ENCODE measurements around the gene SIGLEC15. TPM values are rescaled to one million over a fixed set of nuclear protein-coding genes. Genes with fewer than 3 reads are reported as not detected.
A peak's percentile ranks its signal among the peaks of the same experiment; 100 is the strongest.
"Not testable (repeated sequence)": the region's sequence is repeated elsewhere in the genome, so short reads cannot be mapped to it uniquely, and the experiment has no call there.

The SIGLEC15 gene
- total RNA-seq, 1 experiment from 2014 or later, result not detected

DNA sequence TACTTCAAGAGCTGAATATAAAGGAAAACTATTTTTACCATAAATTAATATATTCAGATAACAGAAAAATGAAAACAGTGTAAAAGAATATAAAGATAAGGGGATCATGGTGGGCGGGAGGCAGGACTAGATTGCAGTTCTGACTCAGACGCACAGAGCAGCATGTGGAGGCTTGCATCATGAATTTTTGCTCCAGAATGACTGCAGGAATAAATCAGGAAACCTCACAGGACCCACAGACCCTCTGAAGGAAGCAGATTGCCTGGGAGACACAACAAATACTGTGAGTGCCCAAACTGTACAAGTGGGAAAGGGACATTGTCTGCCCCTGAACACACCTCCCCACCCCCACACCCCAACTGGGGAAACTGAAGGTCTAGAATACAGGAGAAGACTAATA is 19.2 kb upstream of the SIGLEC15 start:
- H3K4me1 ChIP-seq (ENCODE audit: control insufficient read depth in 1 of 2, insufficient read depth in 2 of 2, low read length in 2 of 2), result peaks cover 14 to 52% of the 10 kb centered on the region in 2 experiments; a peak in 3 of 4 replicates
- H3K4me3 ChIP-seq (replicated peaks in 1 of 2; ENCODE audit: low read depth in 1 of 2, low read length in 2 of 2), result no peak overlapping the region
- peaks cover 0 to 4% of the 10 kb centered on the region in 2 experiments; a peak in 1 of 4 replicates for H3K9me3 ChIP-seq (ENCODE audit: control insufficient read depth in 1 of 2, insufficient read depth in 1 of 2, low read depth in 1 of 2, low read length in 2 of 2)
- no peak for ATAC-seq
- no peaks in the 10 kb centered on the region for H3K27me3 ChIP-seq (ENCODE audit: insufficient read depth, low read length)
- RAD21 ChIA-PET (ENCODE audit: low non-redundant PET in 1 of 2, low total read pairs in 2 of 2, uncharacterized antibody in 2 of 2, unreplicated experiment in 2 of 2), result no interaction called here
- DNase-seq (ENCODE audit: low read depth, low spot score), result no peak
- peaks cover 0 to 5% of the 10 kb centered on the region in 2 experiments; a peak in 1 of 4 replicates for H3K36me3 ChIP-seq (ENCODE audit: control insufficient read depth in 1 of 2, insufficient read depth in 2 of 2, low read length in 2 of 2)
- H2AFZ ChIP-seq (ENCODE audit: low read depth, low read length, poor library complexity, severe bottlenecking), result peak overlapping the region; percentile 26
- intact Hi-C loops (cut with micrococcal nuclease), result no loop called here
- no peaks in the 10 kb centered on the region for H3K79me2 ChIP-seq (ENCODE audit: insufficient read depth, low read length)
- no peak for TF ChIP-seq ZFX (IDR thresholded peaks at IDR 0.05)
- TF ChIP-seq, protein P1, sequence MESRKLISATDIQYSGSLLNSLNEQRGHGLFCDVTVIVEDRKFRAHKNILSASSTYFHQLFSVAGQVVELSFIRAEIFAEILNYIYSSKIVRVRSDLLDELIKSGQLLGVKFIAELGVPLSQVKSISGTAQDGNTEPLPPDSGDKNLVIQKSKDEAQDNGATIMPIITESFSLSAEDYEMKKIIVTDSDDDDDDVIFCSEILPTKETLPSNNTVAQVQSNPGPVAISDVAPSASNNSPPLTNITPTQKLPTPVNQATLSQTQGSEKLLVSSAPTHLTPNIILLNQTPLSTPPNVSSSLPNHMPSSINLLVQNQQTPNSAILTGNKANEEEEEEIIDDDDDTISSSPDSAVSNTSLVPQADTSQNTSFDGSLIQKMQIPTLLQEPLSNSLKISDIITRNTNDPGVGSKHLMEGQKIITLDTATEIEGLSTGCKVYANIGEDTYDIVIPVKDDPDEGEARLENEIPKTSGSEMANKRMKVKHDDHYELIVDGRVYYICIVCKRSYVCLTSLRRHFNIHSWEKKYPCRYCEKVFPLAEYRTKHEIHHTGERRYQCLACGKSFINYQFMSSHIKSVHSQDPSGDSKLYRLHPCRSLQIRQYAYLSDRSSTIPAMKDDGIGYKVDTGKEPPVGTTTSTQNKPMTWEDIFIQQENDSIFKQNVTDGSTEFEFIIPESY (IDR thresholded peaks at IDR 0.05; ENCODE audit: extremely low read depth, insufficient replicate concordance, low read length), result no peak
- no peak for TF ChIP-seq JUND (IDR thresholded peaks at IDR 0.05)
- TF ChIP-seq FOSL1 (IDR thresholded peaks at IDR 0.05; ENCODE audit: low read depth), result no peak
- no peak for TF ChIP-seq POLR2AphosphoS5 (IDR thresholded peaks at IDR 0.05; ENCODE audit: low read depth, low read length)
- CTCF ChIA-PET, result no interaction called here
- H3K9ac ChIP-seq (ENCODE audit: low read length), result no peak overlapping the region
- no peak overlapping the region for H3K4me2 ChIP-seq (ENCODE audit: low read length)
- no peak overlapping the region for H3K27ac ChIP-seq (ENCODE audit: low read depth, low read length)
- no TSS peak for BruUV-seq (replicated peaks)
- H4K20me1 ChIP-seq (ENCODE audit: insufficient read depth), result no peaks in the 10 kb centered on the region
- no peaks in the 10 kb centered on the region for H3K9me2 ChIP-seq (ENCODE audit: insufficient read depth)
- POLR2A ChIA-PET, result interaction anchor here (0.5 kb wide), 1 partner anchor 1465 kb away, joined by 4 read pairs; no protein-coding TSS in a partner anchor

DNA sequence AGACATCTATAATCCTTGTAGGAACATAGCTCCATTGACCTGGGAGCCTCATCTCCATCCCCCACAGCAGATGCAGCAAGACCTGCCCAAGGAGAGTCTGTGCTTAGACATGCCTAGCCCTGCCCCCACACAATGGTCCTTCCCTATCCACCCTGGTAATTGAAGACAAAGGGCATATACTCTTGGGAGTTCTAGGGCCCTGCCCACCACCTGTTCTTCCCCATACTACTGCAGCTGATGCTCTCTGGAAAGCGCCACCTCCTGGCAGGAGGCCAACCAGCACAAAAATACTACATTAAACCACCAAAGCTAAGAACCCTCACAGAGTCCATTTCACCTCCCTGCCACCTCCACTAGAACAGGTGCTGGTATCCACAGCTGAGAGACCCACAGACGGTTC is 18.3 kb upstream of the SIGLEC15 start:
- intact Hi-C loops (cut with micrococcal nuclease); H3K27ac ChIP-seq (ENCODE audit: low read depth, low read length): not testable (repeated sequence)

DNA sequence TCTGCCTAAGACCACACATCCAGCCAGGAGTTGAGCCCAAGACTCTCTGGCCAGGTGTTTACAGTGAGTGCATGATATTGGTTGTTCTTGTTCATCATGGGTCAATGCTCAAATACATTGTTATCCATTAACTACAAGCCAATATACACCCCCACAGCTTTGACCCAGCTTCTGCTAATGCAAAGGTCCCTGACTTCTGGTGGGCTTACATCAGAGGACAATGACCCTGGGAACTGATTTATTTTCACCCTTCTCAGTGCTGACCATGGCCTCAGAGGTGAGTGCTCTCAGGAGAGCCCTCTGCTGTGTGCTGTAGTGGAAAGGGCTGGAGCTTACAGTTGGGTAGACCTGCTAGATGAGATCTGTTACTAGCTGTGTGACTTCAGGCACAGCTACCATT is 10.7 kb upstream of the SIGLEC15 start:
- ATAC-seq; H3K4me2 ChIP-seq (ENCODE audit: low read length); CTCF ChIA-PET; intact Hi-C loops (cut with micrococcal nuclease); H3K27ac ChIP-seq (ENCODE audit: low read depth, low read length); H3K4me1 ChIP-seq (ENCODE audit: control insufficient read depth in 1 of 2, insufficient read depth in 2 of 2, low read length in 2 of 2); POLR2A ChIA-PET; RAD21 ChIA-PET (ENCODE audit: low non-redundant PET in 1 of 2, low total read pairs in 2 of 2, uncharacterized antibody in 2 of 2, unreplicated experiment in 2 of 2); H3K36me3 ChIP-seq (ENCODE audit: control insufficient read depth in 1 of 2, insufficient read depth in 2 of 2, low read length in 2 of 2); H3K9me3 ChIP-seq (ENCODE audit: control insufficient read depth in 1 of 2, insufficient read depth in 1 of 2, low read depth in 1 of 2, low read length in 2 of 2); DNase-seq (ENCODE audit: low read depth, low spot score); H3K4me3 ChIP-seq (replicated peaks in 1 of 2; ENCODE audit: low read depth in 1 of 2, low read length in 2 of 2); H3K9ac ChIP-seq (ENCODE audit: low read length); H2AFZ ChIP-seq (ENCODE audit: low read depth, low read length, poor library complexity, severe bottlenecking); H3K27me3 ChIP-seq (ENCODE audit: insufficient read depth, low read length); H4K20me1 ChIP-seq (ENCODE audit: insufficient read depth); H3K79me2 ChIP-seq (ENCODE audit: insufficient read depth, low read length); H3K9me2 ChIP-seq (ENCODE audit: insufficient read depth); BruUV-seq (replicated peaks): not testable (repeated sequence)

More for the DNA sequence above, 18.3 kb upstream of the SIGLEC15 start:
- H3K27me3 ChIP-seq (ENCODE audit: insufficient read depth, low read length); BruUV-seq (replicated peaks); ATAC-seq; H3K4me3 ChIP-seq (replicated peaks in 1 of 2; ENCODE audit: low read depth in 1 of 2, low read length in 2 of 2); H3K9me2 ChIP-seq (ENCODE audit: insufficient read depth); DNase-seq (ENCODE audit: low read depth, low spot score); H3K79me2 ChIP-seq (ENCODE audit: insufficient read depth, low read length); H3K36me3 ChIP-seq (ENCODE audit: control insufficient read depth in 1 of 2, insufficient read depth in 2 of 2, low read length in 2 of 2); POLR2A ChIA-PET; H3K9ac ChIP-seq (ENCODE audit: low read length); H4K20me1 ChIP-seq (ENCODE audit: insufficient read depth); CTCF ChIA-PET; H2AFZ ChIP-seq (ENCODE audit: low read depth, low read length, poor library complexity, severe bottlenecking); RAD21 ChIA-PET (ENCODE audit: low non-redundant PET in 1 of 2, low total read pairs in 2 of 2, uncharacterized antibody in 2 of 2, unreplicated experiment in 2 of 2); H3K9me3 ChIP-seq (ENCODE audit: control insufficient read depth in 1 of 2, insufficient read depth in 1 of 2, low read depth in 1 of 2, low read length in 2 of 2): not testable (repeated sequence)
- TF ChIP-seq, protein P2, sequence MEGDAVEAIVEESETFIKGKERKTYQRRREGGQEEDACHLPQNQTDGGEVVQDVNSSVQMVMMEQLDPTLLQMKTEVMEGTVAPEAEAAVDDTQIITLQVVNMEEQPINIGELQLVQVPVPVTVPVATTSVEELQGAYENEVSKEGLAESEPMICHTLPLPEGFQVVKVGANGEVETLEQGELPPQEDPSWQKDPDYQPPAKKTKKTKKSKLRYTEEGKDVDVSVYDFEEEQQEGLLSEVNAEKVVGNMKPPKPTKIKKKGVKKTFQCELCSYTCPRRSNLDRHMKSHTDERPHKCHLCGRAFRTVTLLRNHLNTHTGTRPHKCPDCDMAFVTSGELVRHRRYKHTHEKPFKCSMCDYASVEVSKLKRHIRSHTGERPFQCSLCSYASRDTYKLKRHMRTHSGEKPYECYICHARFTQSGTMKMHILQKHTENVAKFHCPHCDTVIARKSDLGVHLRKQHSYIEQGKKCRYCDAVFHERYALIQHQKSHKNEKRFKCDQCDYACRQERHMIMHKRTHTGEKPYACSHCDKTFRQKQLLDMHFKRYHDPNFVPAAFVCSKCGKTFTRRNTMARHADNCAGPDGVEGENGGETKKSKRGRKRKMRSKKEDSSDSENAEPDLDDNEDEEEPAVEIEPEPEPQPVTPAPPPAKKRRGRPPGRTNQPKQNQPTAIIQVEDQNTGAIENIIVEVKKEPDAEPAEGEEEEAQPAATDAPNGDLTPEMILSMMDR (IDR thresholded peaks at IDR 0.05 in 2 of 3, conservative IDR thresholded peaks at IDR 0.05 in 1 of 3; ENCODE audit: borderline replicate concordance in 1 of 3, insufficient read depth in 1 of 3, low read depth in 2 of 3, low read length in 2 of 3), result peak in 1 of 3 experiments; percentile 28; a peak in 1 of 6 replicates
- Histone ChIP-seq H3K4me1 (ENCODE audit: control insufficient read depth in 1 of 2, insufficient read depth in 2 of 2, low read length in 2 of 2) (peaks cover 14 to 42% of the 10 kb centered on the region in 2 experiments; a peak in 3 of 4 replicates), H3K4me2 (ENCODE audit: low read length) (0 out of 2 replicates have a peak overlapping the region, but pooled peaks have one; percentile 3)
